H9 (cell line): ENCODE measurements around the gene HS6ST1. TPM values are rescaled to one million over a fixed set of nuclear protein-coding genes. Genes with fewer than 3 reads are reported as not detected.

Experiments
- DNase-seq: peaks from one replicate; pipeline ENCODE4 v3.0.0-alpha.2; 2017
- H2AFZ ChIP-seq: one replicate; pipeline ENCODE4 v1.6.1; 2013; ENCODE audit warnings: mild to moderate bottlenecking, low read length, control low read depth, moderate library complexity
- H2AK5ac ChIP-seq: 2 replicates; pipeline ENCODE4 v1.6.1; 2013; ENCODE audit warnings: low read length, control low read depth, mixed read lengths; ENCODE audit not compliant: insufficient read length
- H2BK120ac ChIP-seq: one replicate; pipeline ENCODE4 v1.6.1; 2013; ENCODE audit warnings: low read depth, mild to moderate bottlenecking, low read length, control low read depth, inconsistent platforms; ENCODE audit not compliant: poor library complexity, severe bottlenecking
- H2BK12ac ChIP-seq: 2 replicates; pipeline ENCODE4 v1.6.1; 2013; ENCODE audit warnings: low read length, control low read depth, mixed read lengths, low read depth; ENCODE audit not compliant: insufficient read length
- H2BK15ac ChIP-seq: 2 replicates; pipeline ENCODE4 v1.6.1; 2013; ENCODE audit warnings: low read depth, low read length, control low read depth
- H2BK20ac ChIP-seq: one replicate; pipeline ENCODE4 v1.6.1; 2013; ENCODE audit warnings: low read depth, mild to moderate bottlenecking, low read length, control low read depth, inconsistent platforms; ENCODE audit not compliant: poor library complexity, severe bottlenecking
- H2BK5ac ChIP-seq: 2 replicates; pipeline ENCODE4 v1.6.1; 2013; ENCODE audit warnings: low read length, control low read depth, mixed read lengths; ENCODE audit not compliant: insufficient read length
- H3K14ac ChIP-seq: 2 replicates; pipeline ENCODE4 v1.6.1; 2013; ENCODE audit warnings: low read length, control low read depth; ENCODE audit not compliant: insufficient read depth
- H3K18ac ChIP-seq: 2 replicates; pipeline ENCODE4 v1.6.1; 2013; ENCODE audit warnings: low read depth, mild to moderate bottlenecking, mixed read lengths, low read length, control low read depth; ENCODE audit not compliant: insufficient read length
- H3K23ac ChIP-seq: 2 replicates; pipeline ENCODE4 v1.6.1; 2013; ENCODE audit warnings: low read length, control low read depth, mixed read lengths, low read depth; ENCODE audit not compliant: insufficient read length
- H3K23me2 ChIP-seq: 2 replicates; pipeline ENCODE4 v1.6.1; 2013; ENCODE audit warnings: low read depth, mild to moderate bottlenecking, mixed read lengths, low read length, control low read depth; ENCODE audit not compliant: insufficient read length, poor library complexity, severe bottlenecking
- H3K27ac ChIP-seq: 2 replicates; pipeline ENCODE4 v1.5.1; 2013; ENCODE audit warnings: low read length, control low read depth, mixed read lengths, low read depth; ENCODE audit not compliant: insufficient read length
- H3K27me3 ChIP-seq: 2 replicates; pipeline ENCODE4 v1.6.1; 2013; ENCODE audit warnings: low read length, control low read depth, inconsistent platforms; ENCODE audit not compliant: insufficient read depth
- H3K4ac ChIP-seq: 2 replicates; pipeline ENCODE4 v1.6.1; 2013; ENCODE audit warnings: low read depth, mild to moderate bottlenecking, control low read depth, inconsistent platforms, low read length, moderate library complexity
- H3K4me1 ChIP-seq: 2 replicates; pipeline ENCODE4 v1.6.1; 2013; ENCODE audit warnings: low read length, control low read depth, inconsistent platforms; ENCODE audit not compliant: insufficient read depth
- H3K4me2 ChIP-seq: 2 replicates; pipeline ENCODE4 v1.6.1; 2013; ENCODE audit warnings: low read length, control low read depth, mixed read lengths; ENCODE audit not compliant: insufficient read length, insufficient read depth
- H3K56ac ChIP-seq: 2 replicates; pipeline ENCODE4 v1.6.1; 2013; ENCODE audit warnings: low read depth, mild to moderate bottlenecking, mixed read lengths, low read length, control low read depth; ENCODE audit not compliant: insufficient read length
- H3K79me1 ChIP-seq: 2 replicates; pipeline ENCODE4 v1.6.1; 2013; ENCODE audit warnings: low read depth, mild to moderate bottlenecking, moderate library complexity, low read length, control low read depth, inconsistent platforms; ENCODE audit not compliant: insufficient read depth, poor library complexity, severe bottlenecking
- H3K79me2 ChIP-seq: 2 replicates; pipeline ENCODE4 v1.6.1; 2013; ENCODE audit warnings: low read length, control low read depth, inconsistent platforms; ENCODE audit not compliant: insufficient read depth
- H3K9ac ChIP-seq: 2 replicates; pipeline ENCODE4 v1.6.1; 2013; ENCODE audit warnings: low read length, control low read depth, mixed read lengths; ENCODE audit not compliant: insufficient read length; ENCODE audit errors: extremely low read depth
- H3K9me3 ChIP-seq: one replicate; pipeline ENCODE4 v1.6.1; 2013; ENCODE audit warnings: low read depth, low read length, inconsistent platforms; ENCODE audit not compliant: control insufficient read depth
- H3T11ph ChIP-seq: one replicate; pipeline ENCODE4 v1.6.1; 2013; ENCODE audit warnings: mild to moderate bottlenecking, low read length, control low read depth, inconsistent platforms
- H4K20me1 ChIP-seq: one replicate; pipeline ENCODE4 v1.6.1; 2013; ENCODE audit not compliant: control insufficient read depth, insufficient read length, insufficient read depth
- H4K5ac ChIP-seq: 2 replicates; pipeline ENCODE4 v1.6.1; 2013; ENCODE audit warnings: low read depth, mild to moderate bottlenecking, mixed read lengths, low read length, control low read depth; ENCODE audit not compliant: insufficient read length
- H4K8ac ChIP-seq: replicated peaks from 2 replicates; pipeline ENCODE4 v1.6.1; 2013; ENCODE audit warnings: low read length, control low read depth, mixed read lengths, low read depth; ENCODE audit not compliant: insufficient read length
- H4K91ac ChIP-seq: 2 replicates; pipeline ENCODE4 v1.6.1; 2013; ENCODE audit warnings: low read depth, mild to moderate bottlenecking, moderate library complexity, mixed read lengths, low read length, control low read depth; ENCODE audit not compliant: insufficient read length
- H3K27ac Mint-ChIP-seq, 3 experiments: 2 replicates in 2 of 3; 3 replicates in 1 of 3; pipeline ENCODE4 v1.8.0; 2020 to 2021; ENCODE audit warnings: mixed read lengths in 3 of 3, mild to moderate bottlenecking in 1 of 3, moderate library complexity in 1 of 3
- H3K27me3 Mint-ChIP-seq: 2 replicates; pipeline ENCODE4 v1.8.0; 2021; ENCODE audit warnings: low read depth, mild to moderate bottlenecking, moderate library complexity, mixed read lengths
- H3K36me3 Mint-ChIP-seq, 3 experiments: 2 replicates in 2 of 3; 3 replicates in 1 of 3; pipeline ENCODE4 v1.8.0; 2020 to 2021; ENCODE audit warnings: low read depth in 3 of 3, mixed read lengths in 3 of 3; ENCODE audit not compliant: insufficient read depth in 1 of 3
- H3K4me1 Mint-ChIP-seq, 2 experiments: 2 replicates each; pipeline ENCODE4 v1.8.0; 2020; ENCODE audit warnings: mixed read lengths in 2 of 2
- H3K4me3 Mint-ChIP-seq, 2 experiments: 2 replicates in 1 of 2; 3 replicates in 1 of 2; pipeline ENCODE4 v1.8.0; 2020 to 2021; ENCODE audit warnings: mild to moderate bottlenecking in 2 of 2, mixed read lengths in 2 of 2, moderate library complexity in 1 of 2
- H3K9me3 Mint-ChIP-seq, 2 experiments: 2 replicates in 1 of 2; 3 replicates in 1 of 2; pipeline ENCODE4 v1.8.0; 2020; ENCODE audit warnings: mild to moderate bottlenecking in 2 of 2, mixed read lengths in 2 of 2, moderate library complexity in 1 of 2
- CTCF ChIP-seq: fragments of 200-600 bp; sonication (generic); conservative IDR thresholded peaks from 3 replicates; pipeline ENCODE4 v1.8.0; 2021; ENCODE audit warnings: antibody characterized with exemption, mild to moderate bottlenecking
- WGBS: extraction: QIAGEN DNeasy Blood & Tissue Kit; methylation state at CpG from one replicate; pipeline ENCODE4 v1.1.7; 2013; ENCODE audit warnings: missing lambda C conversion rate, low lambda C conversion rate, mixed read lengths; ENCODE audit not compliant: insufficient read length; ENCODE audit errors: extremely low coverage; 5-methylcytosine and 5-hydroxymethylcytosine counted together
- total RNA-seq: library from RNA; stranded (reverse); gene quantifications from 2 replicates; pipeline ENCODE4 v1.2.1, GENCODE V29; 2021

The HS6ST1 gene
- total RNA-seq, 1 experiment from 2014 or later: 60.2 TPM

- H3K23ac ChIP-seq: no peak overlapping the region
- no peak overlapping the region for H4K8ac ChIP-seq
- H3T11ph ChIP-seq: no peak overlapping the region
- H4K5ac ChIP-seq: no peak overlapping the region
- WGBS: no CpG with 5 or more reads among the region's 23 CpGs
- Mint-ChIP-seq H3K27me3 (peaks cover 1% of the 10 kb centered on the region), H3K4me3 (no peak overlapping the region), H3K4me1 (peaks cover 41 to 42% of the 10 kb centered on the region in 2 experiments), H3K9me3 (no peaks in the 10 kb centered on the region), H3K27ac (peak overlapping the region in 1 of 3 experiments; percentile 16; a peak in 1 of 7 replicates), H3K36me3 (peaks cover 0 to 2% (median 0%) of the 10 kb centered on the region in 3 experiments; a peak in 4 of 7 replicates)
- no peak overlapping the region for H3K56ac ChIP-seq
- no peak overlapping the region for H2BK15ac ChIP-seq
- H2BK5ac ChIP-seq: no peak overlapping the region
- H3K4me2 ChIP-seq: no peak overlapping the region
- no peak overlapping the region for H2BK20ac ChIP-seq
- peak overlapping the region; percentile 8; the same call in 1 of the 2 replicates for H3K14ac ChIP-seq
- no peaks in the 10 kb centered on the region for H3K27me3 ChIP-seq
- H2AK5ac ChIP-seq: no peak overlapping the region
- no peak overlapping the region for H3K18ac ChIP-seq
- H3K23me2 ChIP-seq: no peaks in the 10 kb centered on the region
- no peak overlapping the region for H3K9ac ChIP-seq
- no peak overlapping the region for H3K27ac ChIP-seq
- no peak for DNase-seq
- H3K9me3 ChIP-seq: no peaks in the 10 kb centered on the region
- H2AFZ ChIP-seq: no peak overlapping the region
- no peaks in the 10 kb centered on the region for H3K79me1 ChIP-seq
- no peak overlapping the region for H2BK12ac ChIP-seq
- no peak overlapping the region for H2BK120ac ChIP-seq
- no peaks in the 10 kb centered on the region; the same call in 1 of the 2 replicates for H3K4me1 ChIP-seq
- no peak for TF ChIP-seq CTCF
- no peak overlapping the region for H4K91ac ChIP-seq
- H3K4ac ChIP-seq: no peak overlapping the region
- H4K20me1 ChIP-seq: no peaks in the 10 kb centered on the region
- no peaks in the 10 kb centered on the region for H3K79me2 ChIP-seq
These were observed 49.1 kb upstream of the HS6ST1 start for GRCh38 chr2:128367601-128368359.
